ENCODE measurements around the gene ODF2. TPM values are rescaled to one million over a fixed set of nuclear protein-coding genes. Genes with fewer than 3 reads are reported as not detected.
"Not testable (repeated sequence)": the region's sequence is repeated elsewhere in the genome, so short reads cannot be mapped to it uniquely, and the experiment has no call there.

Gene ODF2
- total and polyA plus RNA-seq, 2 of the 13 experiments (the other 11 are each of a cell fraction or from before 2014, with no cell fraction given), result 9.8 to 31.3 TPM

DNA sequence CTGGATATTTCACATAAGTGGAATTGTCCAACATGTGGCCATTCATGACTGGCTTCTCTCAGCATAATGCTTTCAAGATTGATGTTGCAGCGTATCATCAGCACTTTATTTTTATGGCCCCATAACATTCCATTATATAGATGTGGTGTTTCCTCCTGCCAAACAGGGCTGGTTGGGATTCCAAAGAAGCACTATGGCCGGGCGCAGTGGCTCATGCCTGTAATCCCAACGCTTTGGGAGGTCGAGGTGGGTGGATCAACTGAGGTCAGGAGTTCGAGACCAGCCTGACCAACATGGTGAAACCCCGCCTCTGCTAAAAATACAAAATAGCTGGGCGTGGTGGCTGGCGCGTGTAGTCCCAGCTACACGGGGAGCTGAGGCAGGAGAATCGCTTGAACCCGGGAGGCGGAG is 47.6 kb downstream of the ODF2 start:
- H3K4me3 ChIP-seq (replicated peaks in 1 of 3; ENCODE audit: insufficient read depth in 1 of 3, low read depth in 2 of 3, low read length in 3 of 3); BruUV-seq (replicated peaks); H3K9ac ChIP-seq (ENCODE audit: insufficient read depth, low read depth, low read length); in situ Hi-C loops (cut with HindIII; ENCODE audit: extremely low pct_ligation_motif_present, low pct_unique_long_range_greater_than_20kb); ATAC-seq; H3K9me3 ChIP-seq (ENCODE audit: low read length); H3K27ac ChIP-seq (ENCODE audit: extremely low read length, insufficient read depth, low read length); H3K4me2 ChIP-seq (ENCODE audit: low read depth, low read length); H2AFZ ChIP-seq (ENCODE audit: low read length); FAIRE-seq; CTCF ChIA-PET (ENCODE audit: low intra/inter-chr PET ratio, low total read pairs); H3K27me3 ChIP-seq (ENCODE audit: control insufficient read depth in 1 of 2, insufficient read depth in 2 of 2, low read length in 2 of 2); POLR2A ChIA-PET; H4K20me1 ChIP-seq (ENCODE audit: insufficient read depth, low read length); DNase-seq (ENCODE audit: low spot score): not testable (repeated sequence)
- H3K4me1 ChIP-seq (ENCODE audit: insufficient read depth, low read length), result peaks cover 21% of the 10 kb centered on the region
- peaks cover 3 to 18% of the 10 kb centered on the region in 2 experiments for H3K36me3 ChIP-seq (replicated peaks in 1 of 2; ENCODE audit: control insufficient read depth in 1 of 2, insufficient read depth in 2 of 2, low read length in 2 of 2)
- intact Hi-C loops (cut with micrococcal nuclease; ENCODE audit: unreplicated experiment), result loop anchor here (5.0 kb wide), 1 partner anchor 49 kb away; the partner anchor contains the start of gene SPTAN1
- H3K79me2 ChIP-seq (ENCODE audit: insufficient read depth, low read length), result peaks cover 19% of the 10 kb centered on the region
- 99% methylated on average over 14 of the region's 14 CpGs for WGBS (ENCODE audit: low lambda C conversion rate)

DNA sequence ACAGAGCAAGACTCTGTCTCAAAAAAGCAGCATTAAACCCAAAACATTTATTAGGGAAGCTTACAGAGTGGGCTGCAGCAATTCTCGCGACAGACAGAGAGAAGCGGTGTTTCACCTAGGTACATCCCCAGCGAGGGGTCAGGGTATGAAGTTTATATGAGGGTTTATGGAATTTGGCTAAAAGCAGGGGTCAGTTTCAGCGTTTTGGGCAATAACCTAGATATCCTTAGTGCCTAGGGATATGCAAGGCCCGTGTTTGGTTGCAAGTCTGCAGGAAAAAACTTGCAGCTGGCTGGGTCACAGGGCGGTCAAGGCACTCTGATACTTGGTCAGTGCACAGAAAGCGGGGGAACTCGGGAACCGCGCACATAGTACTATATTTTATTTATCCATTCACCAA is 48.1 kb downstream of the ODF2 start:
- peak overlapping the region; percentile 87 for H3K9ac ChIP-seq (ENCODE audit: insufficient read depth, low read depth, low read length)
- peaks cover 1 to 13% of the 10 kb centered on the region in 2 experiments; a peak in 4 of 5 replicates for H3K36me3 ChIP-seq (replicated peaks in 1 of 2; ENCODE audit: control insufficient read depth in 1 of 2, insufficient read depth in 2 of 2, low read length in 2 of 2)
- in situ Hi-C loops (cut with HindIII; ENCODE audit: extremely low pct_ligation_motif_present, low pct_unique_long_range_greater_than_20kb), result no loop called here
- WGBS (ENCODE audit: low lambda C conversion rate), result 60% methylated on average over 11 of the region's 11 CpGs
- BruUV-seq (replicated peaks), result TSS peak; percentile 78
- no peaks in the 10 kb centered on the region; a peak in 1 of 5 replicates for H3K27me3 ChIP-seq (ENCODE audit: control insufficient read depth in 1 of 2, insufficient read depth in 2 of 2, low read length in 2 of 2)
- no peak for DNase-seq (ENCODE audit: low spot score)
- H2AFZ ChIP-seq (ENCODE audit: low read length), result no peak overlapping the region
- no peaks in the 10 kb centered on the region for H3K9me3 ChIP-seq (ENCODE audit: low read length)
- intact Hi-C loops (cut with micrococcal nuclease; ENCODE audit: unreplicated experiment), result loop anchor here (5.0 kb wide), 1 partner anchor 48 kb away; the partner anchor contains the start of gene SPTAN1
- CTCF ChIA-PET (ENCODE audit: low intra/inter-chr PET ratio, low total read pairs), result no interaction called here
- peaks cover 21% of the 10 kb centered on the region for H3K4me1 ChIP-seq (ENCODE audit: insufficient read depth, low read length)
- no peak for ATAC-seq
- POLR2A ChIA-PET, result no interaction called here
- peak overlapping the region; percentile 88 for H3K4me2 ChIP-seq (ENCODE audit: low read depth, low read length)
- FAIRE-seq, result no peak
- peak overlapping the region; percentile 79 for H3K27ac ChIP-seq (ENCODE audit: extremely low read length, insufficient read depth, low read length)
- peak overlapping the region; percentile 82 to 96 (median 90); a peak in 5 of 6 replicates for H3K4me3 ChIP-seq (replicated peaks in 1 of 3; ENCODE audit: insufficient read depth in 1 of 3, low read depth in 2 of 3, low read length in 3 of 3)
- H4K20me1 ChIP-seq (ENCODE audit: insufficient read depth, low read length), result no peaks in the 10 kb centered on the region
- TF ChIP-seq SRY (CRISPR knock-in tag; IDR thresholded peaks at IDR 0.05) (no peak), GATAD1 (CRISPR knock-in tag; IDR thresholded peaks at IDR 0.05) (no peak), HNRNPUL1 (IDR thresholded peaks at IDR 0.05; ENCODE audit: low read depth, low read length) (no peak), CCDC6 (CRISPR knock-in tag; IDR thresholded peaks at IDR 0.05) (no peak), STAT5B (CRISPR knock-in tag; IDR thresholded peaks at IDR 0.05) (no peak), RAD51 (IDR thresholded peaks at IDR 0.05; ENCODE audit: borderline replicate concordance) (no peak), HCFC1 (IDR thresholded peaks at IDR 0.05; ENCODE audit: low read depth, low read length) (no peak), RFX3 (CRISPR knock-in tag; IDR thresholded peaks at IDR 0.05) (no peak), MEF2D (CRISPR knock-in tag; IDR thresholded peaks at IDR 0.05) (no peak), HDAC1 (CRISPR knock-in tag; IDR thresholded peaks at IDR 0.05) (no peak), SP1 (IDR thresholded peaks at IDR 0.05) (no peak), SP1 (CRISPR knock-in tag; IDR thresholded peaks at IDR 0.05) (no peak), ZNF737 (CRISPR knock-in tag; IDR thresholded peaks at IDR 0.05; ENCODE audit: borderline replicate concordance) (no peak), PHF21A (CRISPR knock-in tag; IDR thresholded peaks at IDR 0.05) (no peak)
- TF ChIP-seq, protein P1, sequence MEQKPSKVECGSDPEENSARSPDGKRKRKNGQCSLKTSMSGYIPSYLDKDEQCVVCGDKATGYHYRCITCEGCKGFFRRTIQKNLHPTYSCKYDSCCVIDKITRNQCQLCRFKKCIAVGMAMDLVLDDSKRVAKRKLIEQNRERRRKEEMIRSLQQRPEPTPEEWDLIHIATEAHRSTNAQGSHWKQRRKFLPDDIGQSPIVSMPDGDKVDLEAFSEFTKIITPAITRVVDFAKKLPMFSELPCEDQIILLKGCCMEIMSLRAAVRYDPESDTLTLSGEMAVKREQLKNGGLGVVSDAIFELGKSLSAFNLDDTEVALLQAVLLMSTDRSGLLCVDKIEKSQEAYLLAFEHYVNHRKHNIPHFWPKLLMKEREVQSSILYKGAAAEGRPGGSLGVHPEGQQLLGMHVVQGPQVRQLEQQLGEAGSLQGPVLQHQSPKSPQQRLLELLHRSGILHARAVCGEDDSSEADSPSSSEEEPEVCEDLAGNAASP (CRISPR knock-in tag; IDR thresholded peaks at IDR 0.05; ENCODE audit: borderline replicate concordance), result no peak
- TF ChIP-seq, protein P2, sequence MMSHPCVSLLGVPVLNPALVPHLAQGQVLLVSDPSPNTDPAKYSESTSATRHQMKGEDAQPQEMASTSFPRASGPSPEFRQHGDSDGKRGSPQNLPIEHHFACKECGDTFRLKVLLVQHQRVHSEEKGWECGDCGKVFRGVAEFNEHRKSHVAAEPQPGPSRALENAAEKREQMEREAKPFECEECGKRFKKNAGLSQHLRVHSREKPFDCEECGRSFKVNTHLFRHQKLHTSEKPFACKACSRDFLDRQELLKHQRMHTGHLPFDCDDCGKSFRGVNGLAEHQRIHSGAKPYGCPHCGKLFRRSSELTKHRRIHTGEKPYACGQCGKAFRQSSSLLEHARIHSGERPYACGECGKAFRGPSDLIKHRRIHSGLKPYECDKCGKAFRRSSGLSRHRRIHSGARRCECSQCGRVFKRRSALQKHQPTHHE (CRISPR knock-in tag; IDR thresholded peaks at IDR 0.05; ENCODE audit: borderline replicate concordance), result no peak
- peaks cover 19% of the 10 kb centered on the region for H3K79me2 ChIP-seq (ENCODE audit: insufficient read depth, low read length)

Data from HepG2 (cell line).